ENCODE measurements around the gene ADAM15.

- TF ChIP-seq CTCF (tag by site-specific recombination; IDR thresholded peaks at IDR 0.05) (no peak), BCL11B (tag by site-specific recombination; IDR thresholded peaks at IDR 0.05; ENCODE audit: low read depth) (no peak; the same call in 1 of the 2 replicates), ZNF174 (tag by site-specific recombination; IDR thresholded peaks at IDR 0.05) (no peak), PBX3 (CRISPR knock-in tag; IDR thresholded peaks at IDR 0.05) (no peak), ZBTB17 (tag by site-specific recombination; IDR thresholded peaks at IDR 0.05) (peak; percentile 67), ZNF138 (tag by site-specific recombination; IDR thresholded peaks at IDR 0.05; ENCODE audit: borderline replicate concordance) (no peak)
Measured at GRCh38 chr1:155080312-155081228, 29.5 kb downstream of the ADAM15 start.

All from HEK293 (cell line).